AG10803 (cell line): ENCODE measurements around the gene TECR.
"Not testable (repeated sequence)": the region's sequence is repeated elsewhere in the genome, so short reads cannot be mapped to it uniquely, and the experiment has no call there.

ENCODE experiments used
- DNase-seq: peaks from one replicate; pipeline ENCODE4 v3.0.0; 2010; ENCODE audit warnings: low read depth
- H3K4me3 ChIP-seq: 2 replicates; pipeline ENCODE4 v1.5.1; 2011; ENCODE audit warnings: mild to moderate bottlenecking, low read length, control low read depth
- TF ChIP-seq, protein P1 (sequence below): conservative IDR thresholded peaks from 2 replicates; pipeline ENCODE4 v1.5.1; 2011; ENCODE audit warnings: mild to moderate bottlenecking, low read length, control low read depth, inconsistent platforms

The TECR gene

DNA sequence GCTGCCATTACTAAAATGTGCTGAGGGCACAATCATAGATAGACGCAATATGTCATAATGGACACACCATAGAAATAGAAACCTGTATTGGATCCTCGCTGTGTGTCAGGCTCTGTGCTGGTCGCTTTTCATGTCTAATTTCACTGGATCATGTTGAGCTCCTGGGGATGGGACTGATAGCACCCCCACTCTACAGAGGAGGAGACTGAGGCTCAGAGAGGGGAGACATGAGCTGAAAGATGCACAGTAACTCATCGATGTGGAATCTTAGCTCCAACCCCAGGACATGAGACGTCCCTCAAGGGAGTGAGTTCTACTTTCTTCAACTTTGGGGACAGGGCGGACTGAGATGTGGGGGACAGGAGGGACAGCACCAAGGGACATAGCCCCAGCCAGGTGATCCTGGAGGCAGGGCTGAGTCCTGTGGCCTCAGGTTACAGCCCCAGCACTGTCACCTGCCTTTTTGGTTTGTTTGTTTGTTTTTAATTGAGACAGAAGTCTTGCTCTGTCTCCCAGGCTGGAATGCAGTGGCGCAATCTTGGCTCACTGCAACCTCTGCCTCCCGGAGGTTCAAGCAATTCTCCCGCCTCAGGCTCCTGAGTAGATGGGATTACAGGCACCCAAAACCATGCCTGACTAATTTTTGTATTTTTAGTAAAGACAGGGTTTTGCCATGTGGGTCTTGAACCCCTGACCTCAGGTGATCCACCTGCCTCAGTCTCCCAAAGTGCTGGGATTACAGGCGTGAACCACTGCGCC is 26.9 kb upstream of the TECR start:
- TF ChIP-seq, protein P1, sequence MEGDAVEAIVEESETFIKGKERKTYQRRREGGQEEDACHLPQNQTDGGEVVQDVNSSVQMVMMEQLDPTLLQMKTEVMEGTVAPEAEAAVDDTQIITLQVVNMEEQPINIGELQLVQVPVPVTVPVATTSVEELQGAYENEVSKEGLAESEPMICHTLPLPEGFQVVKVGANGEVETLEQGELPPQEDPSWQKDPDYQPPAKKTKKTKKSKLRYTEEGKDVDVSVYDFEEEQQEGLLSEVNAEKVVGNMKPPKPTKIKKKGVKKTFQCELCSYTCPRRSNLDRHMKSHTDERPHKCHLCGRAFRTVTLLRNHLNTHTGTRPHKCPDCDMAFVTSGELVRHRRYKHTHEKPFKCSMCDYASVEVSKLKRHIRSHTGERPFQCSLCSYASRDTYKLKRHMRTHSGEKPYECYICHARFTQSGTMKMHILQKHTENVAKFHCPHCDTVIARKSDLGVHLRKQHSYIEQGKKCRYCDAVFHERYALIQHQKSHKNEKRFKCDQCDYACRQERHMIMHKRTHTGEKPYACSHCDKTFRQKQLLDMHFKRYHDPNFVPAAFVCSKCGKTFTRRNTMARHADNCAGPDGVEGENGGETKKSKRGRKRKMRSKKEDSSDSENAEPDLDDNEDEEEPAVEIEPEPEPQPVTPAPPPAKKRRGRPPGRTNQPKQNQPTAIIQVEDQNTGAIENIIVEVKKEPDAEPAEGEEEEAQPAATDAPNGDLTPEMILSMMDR: no peak
- peak; percentile 63 for DNase-seq
- H3K4me3 ChIP-seq: no peak overlapping the region

DNA sequence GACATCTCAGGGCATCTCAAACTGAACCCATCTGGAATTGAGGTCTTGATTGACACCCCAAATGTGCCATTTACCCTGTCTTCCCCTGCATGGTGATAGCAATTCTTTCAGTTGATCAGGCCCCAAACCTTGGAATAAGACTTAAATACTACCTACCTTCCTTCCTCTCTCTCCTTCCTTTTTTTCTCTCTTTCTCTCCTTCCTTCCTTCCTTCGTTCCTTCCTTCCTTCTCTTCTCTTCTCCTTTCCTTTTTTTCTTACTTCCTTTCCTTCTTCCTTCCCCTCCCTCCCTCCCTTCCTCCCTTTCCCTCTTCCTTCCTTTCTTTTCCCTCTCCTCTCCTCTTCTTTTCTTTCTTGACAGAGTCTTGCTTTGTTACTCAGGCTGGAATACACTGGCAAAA is 26.1 kb upstream of the TECR start:
- H3K4me3 ChIP-seq: no peak overlapping the region
- no peak for DNase-seq
- TF ChIP-seq, protein P1: no peak

DNA sequence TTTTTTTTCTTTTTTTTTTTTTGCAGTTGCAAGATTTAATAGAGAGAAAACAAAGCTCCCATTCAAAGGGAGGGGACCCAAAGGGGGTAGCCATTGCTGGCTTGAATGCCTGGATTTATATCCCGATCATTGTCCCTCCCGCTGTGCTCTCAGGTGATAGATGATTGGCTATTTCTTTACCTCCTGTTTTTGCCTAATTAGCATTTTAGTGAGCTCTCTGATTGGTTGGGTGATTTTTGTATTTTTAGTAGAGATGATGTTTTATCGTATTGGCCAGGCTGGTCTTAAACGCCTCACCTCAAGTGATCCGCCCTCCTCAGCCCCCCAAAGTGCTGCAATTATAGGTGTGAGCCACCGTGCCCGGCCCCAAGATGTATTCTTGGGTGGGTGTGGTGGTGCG is 24.8 kb upstream of the TECR start:
- H3K4me3 ChIP-seq: not testable (repeated sequence)

DNA sequence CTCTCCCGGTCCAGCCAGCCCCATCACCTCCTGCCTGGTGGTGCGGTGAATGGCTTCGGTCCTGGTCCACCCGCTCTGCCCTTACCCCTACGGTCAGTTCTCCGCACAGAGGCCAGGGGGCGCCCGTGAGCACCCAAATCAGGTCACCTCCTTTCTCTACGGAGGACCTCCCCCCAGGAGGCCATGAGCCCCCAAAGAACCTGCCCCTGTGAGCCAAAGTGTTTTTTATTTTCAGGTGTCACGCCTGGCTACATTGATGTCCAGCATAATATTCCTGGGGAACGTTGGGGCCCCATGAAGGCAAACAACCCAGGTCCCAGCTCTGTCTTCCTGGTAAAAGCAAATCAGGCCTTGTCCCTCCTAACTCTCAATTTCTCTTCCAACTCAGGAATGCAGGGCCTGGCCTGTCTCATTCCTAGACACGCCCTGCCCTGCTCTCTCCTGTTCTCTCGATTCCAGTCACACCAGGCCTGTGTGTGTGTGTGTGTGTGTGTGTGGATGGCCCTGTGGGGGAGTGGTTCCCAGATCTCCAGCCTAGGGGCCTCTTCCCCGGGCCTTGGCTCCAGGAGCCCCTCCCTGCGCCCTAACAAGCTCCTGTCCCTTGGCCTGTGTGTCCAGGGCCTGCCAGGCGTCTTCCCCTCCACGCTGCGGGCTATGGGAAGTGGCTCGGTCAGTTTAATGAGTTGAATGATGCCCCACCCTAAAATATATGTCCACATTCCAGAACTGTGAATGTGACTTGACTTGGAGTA is 23.7 kb upstream of the TECR start:
- H3K4me3 ChIP-seq: no peak overlapping the region

More for the DNA sequence above, 24.8 kb upstream of the TECR start:
- DNase-seq: not testable (repeated sequence)

DNA sequence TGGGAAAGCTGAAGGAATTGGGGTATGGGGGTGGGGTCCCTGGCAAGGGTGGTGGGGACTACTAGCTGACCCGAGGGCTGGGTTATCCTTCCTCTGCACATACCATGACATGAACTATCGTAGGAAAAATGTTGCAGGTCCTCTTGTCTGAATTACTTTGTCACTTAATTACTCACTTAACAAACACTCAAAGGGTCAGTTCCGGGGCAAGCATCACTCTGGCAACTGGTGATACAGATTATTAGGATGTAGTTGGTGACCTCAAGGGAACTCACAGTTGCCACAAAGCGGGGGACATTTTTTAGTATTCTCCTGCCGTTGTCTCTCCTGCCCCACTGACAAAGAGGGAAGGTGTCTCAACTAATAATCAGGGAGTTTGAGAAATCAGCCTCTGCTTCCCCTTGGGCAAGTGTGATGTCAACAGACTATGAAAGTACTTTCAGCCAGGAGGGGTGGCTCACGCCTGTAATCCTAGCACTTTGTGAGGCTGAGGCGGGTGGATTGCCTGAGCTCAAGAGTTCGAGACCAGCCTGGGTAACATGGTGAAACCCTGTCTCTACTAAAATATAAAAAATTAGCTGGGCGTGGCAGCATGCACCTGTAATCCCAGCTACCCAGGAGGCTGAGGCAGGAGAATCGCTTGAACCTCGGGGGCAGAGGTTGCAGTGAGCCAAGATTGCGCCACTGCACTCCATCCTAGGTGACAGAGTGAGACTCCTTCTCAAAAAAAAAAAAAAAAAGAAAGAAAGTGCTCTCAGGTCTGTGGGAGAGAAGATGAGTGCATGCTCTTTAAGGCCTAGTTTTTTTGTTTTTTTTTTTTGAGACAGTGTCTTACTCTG is 21.5 kb upstream of the TECR start:
- no peak overlapping the region for H3K4me3 ChIP-seq
- TF ChIP-seq, protein P1: no peak
- DNase-seq: peak; percentile 66

More for the DNA sequence above, 23.7 kb upstream of the TECR start:
- peak; percentile 83 for DNase-seq
- TF ChIP-seq, protein P1: peak; percentile 61

DNA sequence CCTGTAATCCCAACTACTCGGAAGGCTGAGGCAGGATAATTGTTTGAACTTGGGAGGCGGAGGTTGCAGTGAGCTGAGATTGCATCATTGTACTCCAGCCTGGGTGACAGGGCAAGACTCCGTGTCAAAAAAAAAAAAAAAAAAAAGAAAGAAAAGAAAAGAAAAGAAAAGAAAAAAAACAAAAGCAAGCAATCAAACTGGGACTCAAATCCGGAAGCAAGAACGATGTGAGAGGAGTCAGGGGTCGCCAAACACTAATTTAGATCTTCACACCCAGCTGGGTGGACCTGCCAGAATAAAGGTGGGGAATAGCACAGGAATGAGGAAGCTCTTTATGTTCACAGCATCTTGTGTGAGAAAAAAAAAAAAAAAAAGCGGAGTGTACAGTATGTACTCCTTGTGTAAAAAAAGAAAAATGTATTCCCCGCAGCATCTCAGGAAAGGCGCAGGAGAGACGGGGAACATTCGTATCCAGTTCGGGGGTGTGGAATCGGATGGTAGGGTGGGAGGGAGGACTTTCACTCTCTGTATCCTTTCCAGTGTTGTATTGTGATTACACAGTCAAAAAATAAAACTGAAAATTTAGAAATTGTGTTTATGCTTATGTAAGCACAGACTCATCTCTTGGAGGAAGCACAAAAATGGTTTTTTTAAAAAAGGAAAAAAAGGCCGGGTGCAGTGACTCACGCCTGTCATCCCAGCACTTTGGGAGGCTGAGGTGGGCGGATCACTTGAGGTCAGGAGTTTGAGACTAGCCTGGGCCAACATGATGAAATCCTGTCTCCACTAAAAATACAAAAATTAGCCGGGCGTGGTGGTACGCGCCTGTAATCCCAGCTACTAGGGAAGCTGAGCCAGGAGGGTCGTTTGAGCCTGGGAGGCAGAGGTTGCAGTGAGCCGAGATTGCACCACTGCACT is 18.8 kb upstream of the TECR start:
- TF ChIP-seq, protein P1: no peak
- DNase-seq: peak; percentile 86
- peak overlapping the region; percentile 53 for H3K4me3 ChIP-seq

DNA sequence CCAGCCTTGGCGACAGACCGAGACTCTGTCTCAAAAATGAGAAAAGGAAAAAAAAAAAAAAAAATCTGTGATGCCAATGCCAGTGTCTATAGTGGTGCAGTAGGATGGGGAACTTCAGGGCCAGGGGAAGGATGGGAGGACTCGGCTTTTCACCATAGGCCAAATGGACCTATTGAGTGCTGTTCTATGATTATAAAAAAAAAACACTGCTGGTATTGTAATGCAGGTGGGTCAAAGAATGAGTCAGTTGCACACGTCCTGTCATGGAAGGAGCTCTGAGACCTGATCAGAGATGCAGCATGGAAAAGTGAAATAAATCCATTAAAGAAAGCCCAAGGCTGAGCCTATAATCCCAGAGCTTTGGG is 18.2 kb upstream of the TECR start:
- TF ChIP-seq, protein P1: no peak
- no peak for DNase-seq

More for the DNA sequence above, 18.2 kb upstream of the TECR start:
- peak overlapping the region; percentile 22; the same call in 1 of the 2 replicates for H3K4me3 ChIP-seq
